Fibroblast of skin of right biceps (primary cell): ENCODE measurements around the gene ZIC2.

Experiments used
- DNase-seq: peaks from one replicate; pipeline ENCODE4 v3.0.0-alpha.2; 2013

The ZIC2 gene

GRCh38 chr13:99988529-99989275 is 7.1 kb downstream of the ZIC2 start:
- DNase-seq, result no peak

DNA sequence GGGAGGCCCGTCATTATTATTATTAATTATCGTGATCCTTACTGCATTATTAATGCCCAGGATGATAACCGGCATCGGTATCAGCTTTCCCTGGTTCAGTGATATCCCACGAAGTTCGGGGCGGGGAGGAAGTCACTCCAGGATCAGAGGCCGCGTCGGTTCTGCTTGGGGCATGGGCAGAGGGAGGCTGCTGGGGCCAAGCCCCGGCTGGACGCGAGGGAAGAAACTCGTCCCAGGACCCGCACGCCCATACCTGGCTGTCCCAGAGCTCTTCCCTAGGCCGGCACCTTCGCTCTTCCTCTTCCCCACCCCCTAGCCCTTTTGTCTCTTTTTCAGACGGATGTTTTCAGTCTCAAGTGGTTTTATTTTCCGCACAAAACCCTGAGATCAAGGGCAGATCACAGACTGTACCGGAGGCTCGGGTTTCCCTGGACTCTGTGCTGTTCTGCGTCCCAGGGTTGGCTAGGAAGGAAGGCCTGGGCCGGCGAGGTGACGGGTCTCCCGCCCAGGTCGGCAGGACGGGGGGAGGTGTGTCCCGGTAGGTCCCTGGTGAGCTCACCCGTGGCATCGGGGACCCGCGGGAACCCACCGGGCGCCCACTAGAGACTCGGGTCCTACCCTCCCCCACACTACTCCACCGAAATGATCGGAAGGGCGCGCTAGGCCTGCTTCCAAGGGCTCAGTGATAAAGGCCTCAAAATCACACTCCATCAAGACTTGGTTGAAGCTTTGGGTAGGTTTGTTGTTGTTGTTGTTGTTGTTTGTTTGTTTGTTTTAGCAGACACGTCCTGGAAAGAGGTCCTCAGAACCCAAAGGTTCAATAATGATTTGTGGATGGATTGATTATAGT is 7.9 kb downstream of the ZIC2 start:
- DNase-seq, result no peak

- DNase-seq, result no peak
Measured at GRCh38 chr13:99990126-99990977, 8.8 kb downstream of the ZIC2 start.

DNA sequence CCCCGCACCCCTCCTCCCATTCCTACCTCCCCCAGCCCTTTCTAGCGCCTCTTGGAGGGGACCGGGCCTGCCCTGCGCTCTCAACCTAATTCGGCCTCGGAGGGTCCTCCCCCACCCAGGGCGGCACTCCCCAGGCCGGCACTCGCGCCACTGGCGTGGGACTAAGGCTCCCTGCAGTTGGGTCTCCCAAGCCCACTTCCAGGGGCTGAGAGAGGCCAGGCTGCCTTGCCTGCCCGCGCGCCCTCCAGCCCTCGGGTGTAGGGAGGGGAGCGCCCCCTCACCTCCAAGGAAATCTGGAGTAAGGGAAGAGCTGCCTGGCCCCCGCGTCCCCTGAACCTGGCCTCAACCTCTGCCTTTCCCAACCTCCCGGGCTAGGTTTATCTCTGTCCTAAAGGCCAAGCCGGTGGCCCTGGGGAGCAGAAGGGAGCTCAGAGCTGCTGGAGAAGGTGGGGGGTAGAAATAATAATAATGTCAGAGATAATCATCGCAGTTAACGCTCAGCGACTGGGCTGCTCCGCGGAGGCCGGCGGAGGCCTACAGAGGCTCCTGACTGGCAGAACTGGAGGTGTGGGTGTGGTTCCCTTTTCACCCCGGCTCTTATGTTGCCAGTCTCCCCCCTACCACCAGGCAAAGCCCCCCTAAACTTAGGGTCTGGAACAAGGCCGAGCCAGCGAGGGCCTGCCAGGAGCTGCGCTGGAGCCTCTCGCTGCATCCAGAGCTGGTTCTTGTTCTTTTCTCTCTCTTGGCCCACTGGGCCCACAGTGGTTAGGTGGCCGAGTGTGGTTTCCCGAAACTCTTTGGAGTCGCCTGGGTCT is 9.6 kb downstream of the ZIC2 start:
- no peak for DNase-seq

- no peak for DNase-seq
Measured at GRCh38 chr13:99991828-99992775, 10.5 kb downstream of the ZIC2 start.

GRCh38 chr13:99992949-99993351 is 11.4 kb downstream of the ZIC2 start:
- DNase-seq, result peak; percentile 44

- no peak for DNase-seq
Measured at GRCh38 chr13:99993660-99994637, 12.4 kb downstream of the ZIC2 start.

DNA sequence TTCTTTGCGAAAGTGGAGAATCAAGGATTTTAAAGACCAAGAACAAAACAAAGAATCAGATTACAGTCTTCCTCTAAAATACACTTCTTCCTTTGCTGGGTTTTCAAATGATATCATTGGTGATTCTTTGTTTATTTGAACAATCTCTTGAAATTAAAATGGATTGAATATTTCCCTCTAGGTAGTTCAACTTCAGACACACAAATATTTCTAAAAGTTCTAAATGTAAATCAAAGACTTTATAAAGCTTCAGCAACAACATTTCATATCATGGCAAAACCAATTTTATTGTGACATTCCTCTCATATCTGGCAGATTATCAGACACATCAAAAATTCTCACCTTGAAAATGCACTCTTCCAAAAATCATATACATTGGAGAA is 13.0 kb downstream of the ZIC2 start:
- DNase-seq, result no peak

- DNase-seq, result no peak
Measured at GRCh38 chr13:99995104-99995588, 13.6 kb downstream of the ZIC2 start.

GRCh38 chr13:99995589-99996380 is 14.2 kb downstream of the ZIC2 start:
- no peak for DNase-seq

- DNase-seq, result no peak
Measured at GRCh38 chr13:99996381-99996973, 14.9 kb downstream of the ZIC2 start.

DNA sequence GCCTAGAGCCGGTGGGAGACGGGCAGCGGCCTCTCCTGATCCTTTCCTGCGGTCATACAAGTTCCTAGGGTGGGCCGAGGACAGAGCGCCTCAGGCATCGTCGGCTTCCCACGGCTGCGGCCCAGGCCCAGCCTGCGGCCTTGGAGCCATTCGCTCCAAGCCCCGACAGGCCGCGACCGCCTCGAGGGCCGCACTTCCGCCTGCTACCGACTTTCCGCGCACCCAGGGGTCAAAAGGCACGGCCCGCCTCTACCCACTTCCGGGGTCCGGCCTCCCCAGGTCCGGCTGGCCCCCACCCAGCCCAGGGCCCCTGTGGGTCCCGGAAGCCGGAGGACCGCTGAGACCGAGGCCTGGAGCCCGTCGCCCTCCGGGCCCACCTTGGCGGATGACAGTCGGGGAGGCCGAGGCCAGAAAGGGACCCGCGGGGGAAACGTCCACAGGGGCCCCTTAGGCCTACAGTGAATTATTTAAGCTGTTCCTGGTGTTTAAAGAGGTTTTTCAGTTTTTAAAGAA is 16.2 kb downstream of the ZIC2 start:
- no peak for DNase-seq

GRCh38 chr13:99998261-99998660 is 16.7 kb downstream of the ZIC2 start:
- no peak for DNase-seq

DNA sequence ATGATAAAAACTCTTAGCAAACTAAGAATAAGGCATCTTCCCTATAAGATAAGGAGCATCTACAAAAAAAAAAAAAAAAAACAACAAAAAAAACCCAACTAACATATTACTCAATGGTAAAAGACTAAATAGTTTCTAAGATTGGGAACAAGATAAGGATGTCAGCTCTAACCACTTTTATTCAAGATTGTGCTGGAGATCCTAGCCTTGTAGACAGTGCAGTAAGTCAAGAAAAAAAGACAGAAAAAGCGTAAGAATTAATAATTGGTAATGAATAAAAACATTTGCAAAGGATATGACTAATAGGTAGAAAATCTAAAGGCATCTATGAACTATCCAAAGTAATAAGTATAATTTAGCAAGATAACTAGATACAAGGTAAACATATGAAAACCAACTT is 33.0 kb downstream of the ZIC2 start:
- DNase-seq, result no peak

GRCh38 chr13:100019780-100020356 is 38.3 kb downstream of the ZIC2 start:
- DNase-seq, result no peak

GRCh38 chr13:100022798-100023197 is 41.2 kb downstream of the ZIC2 start:
- DNase-seq, result no peak

- DNase-seq, result no peak
Measured at GRCh38 chr13:100024023-100024422, 42.4 kb downstream of the ZIC2 start.

GRCh38 chr13:100029933-100030332 is 48.3 kb downstream of the ZIC2 start:
- no peak for DNase-seq
